RWPE1 (cell line): ENCODE results near the gene METTL21A.

Experiments used
- CTCF ChIA-PET: fragments of 350-600 bp; sonication (Branson Sonifier 250); formaldehyde crosslinking; extraction: SDS; loops from one replicate; lab custom pipeline; 2021; lab: Yijun Ruan, JAX
- POLR2A ChIA-PET: fragments of 400-600 bp; formaldehyde crosslinking; extraction: SDS; loops from one replicate; lab custom pipeline; 2020; ENCODE audit warnings: antibody characterized with exemption; ENCODE audit not compliant: low non-redundant PET; lab: Yijun Ruan, JAX
- DNase-seq: peaks from one replicate; pipeline ENCODE4 v3.0.0; 2012; ENCODE audit warnings: low spot score
- H3K27ac ChIP-seq: fragments of 450-650 bp; 2 replicates; pipeline ENCODE4 v1.5.1; 2017
- CTCF ChIP-seq: fragments of 450-650 bp; conservative IDR thresholded peaks from 2 replicates; pipeline ENCODE4 v1.5.1; 2017; ENCODE audit warnings: low read depth, mild to moderate bottlenecking

Gene METTL21A

DNA sequence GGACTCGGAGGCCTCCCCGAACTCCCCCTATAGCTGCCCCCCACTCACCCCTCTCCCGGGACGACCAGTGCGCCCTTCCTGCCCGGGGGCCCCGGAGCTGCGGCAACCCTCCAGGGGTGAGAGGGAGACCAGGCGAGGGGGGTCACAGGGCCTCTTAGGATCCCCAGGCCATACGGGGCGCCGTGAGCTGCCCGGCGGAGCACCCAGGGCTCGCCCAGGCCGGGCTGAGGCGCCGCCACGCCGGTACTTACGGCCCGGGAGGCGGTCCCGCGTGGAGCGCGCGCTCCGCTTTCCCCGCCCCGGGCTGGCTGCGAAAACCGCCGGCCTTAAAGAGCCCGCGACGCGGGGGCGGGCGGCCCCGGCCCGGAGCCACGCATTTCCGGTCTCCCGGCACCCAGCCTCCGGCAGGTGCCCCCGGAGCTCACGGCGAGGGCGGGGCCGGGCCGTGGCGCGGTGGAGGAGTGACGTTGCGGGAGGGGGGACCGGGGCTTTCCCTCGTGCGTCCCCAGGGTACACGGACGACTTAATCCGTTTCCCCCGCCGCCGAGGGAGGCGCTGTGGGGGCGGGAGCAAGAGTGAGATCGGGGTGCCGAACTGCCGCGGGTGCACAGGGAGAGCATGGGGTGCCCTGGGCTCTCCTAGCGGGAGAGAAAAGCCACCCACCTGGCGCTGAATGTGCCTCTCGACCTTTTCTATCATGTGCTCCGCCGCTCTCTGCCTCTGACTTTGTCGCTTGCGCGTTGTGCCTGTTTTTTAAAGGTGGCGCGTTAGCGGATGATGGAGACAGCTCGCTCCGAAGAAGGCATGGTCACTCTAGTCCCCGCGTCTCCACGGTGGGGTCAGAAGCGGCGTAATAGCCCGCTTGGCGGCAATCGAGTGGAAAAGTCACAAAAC, at the start of gene METTL21A:
Gene METTL21A (minus strand): TSS at position 381 of the 894 bp plus-strand sequence. CDS start 1,019 bp downstream, outside the sequence.
- CTCF ChIA-PET: interaction anchor here (0.5 to 2.8 kb wide), 16 partner anchors 8 to 925 kb away, joined by 3 to 14 read pairs (median 4); partner anchors contain the start of gene CCNYL1
- TF ChIP-seq CTCF: peak; percentile 47

GRCh38 chr2:207674826-207675225, 49.6 kb upstream of the METTL21A start:
- H3K27ac ChIP-seq: no peak overlapping the region
- no peak for DNase-seq
- ChIA-PET CTCF (no interaction called here), POLR2A (no interaction called here)
- no peak for TF ChIP-seq CTCF

More for the DNA sequence above, at the start of gene METTL21A:
- DNase-seq: peak; percentile 93
- H3K27ac ChIP-seq: peak within 1 kb of the TSS; percentile 96
- POLR2A ChIA-PET: interaction anchor here (0.6 to 2.1 kb wide), 6 partner anchors 59 to 102 kb away, joined by 3 to 12 read pairs (median 5); partner anchors contain the start of gene CCNYL1

DNA sequence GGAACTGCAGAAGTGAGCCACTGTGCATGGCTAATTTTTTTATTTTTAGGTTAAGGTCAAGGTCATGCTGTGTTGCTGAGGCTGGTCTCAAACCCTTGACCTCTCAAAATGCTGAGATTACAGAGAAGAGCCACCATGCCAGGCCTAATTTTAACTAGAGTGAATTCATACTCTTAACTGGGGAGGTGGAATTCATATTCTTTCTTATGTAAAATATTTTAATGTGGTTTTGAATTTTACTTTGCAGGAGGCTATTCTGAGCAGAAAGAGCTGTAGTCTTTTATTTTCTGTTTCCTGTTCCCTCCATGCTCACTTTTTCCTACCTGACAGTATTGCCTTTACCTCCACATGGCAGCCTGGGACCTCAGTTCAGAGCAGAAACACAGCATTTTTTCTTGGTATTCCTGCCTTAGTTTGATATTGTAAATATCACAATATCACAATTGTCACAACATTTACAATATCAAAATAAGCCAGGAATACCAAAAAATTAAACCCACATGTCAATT, 49.1 kb upstream of the METTL21A start:
- DNase-seq: no peak
- POLR2A ChIA-PET: no interaction called here
- CTCF ChIA-PET: no interaction called here
- no peak for TF ChIP-seq CTCF
- H3K27ac ChIP-seq: no peak overlapping the region

- CTCF ChIA-PET: no interaction called here
- TF ChIP-seq CTCF: no peak
- no peak overlapping the region for H3K27ac ChIP-seq
- POLR2A ChIA-PET: no interaction called here
- DNase-seq: no peak
These were observed 48.2 kb upstream of the METTL21A start for GRCh38 chr2:207673431-207673830.

- no peak for DNase-seq
- no peak for TF ChIP-seq CTCF
- H3K27ac ChIP-seq: no peak overlapping the region
- ChIA-PET POLR2A (no interaction called here), CTCF (no interaction called here)
These were observed 45.7 kb upstream of the METTL21A start for GRCh38 chr2:207670887-207671286.

GRCh38 chr2:207663870-207664545, 38.8 kb upstream of the METTL21A start:
- H3K27ac ChIP-seq: no peak overlapping the region
- CTCF ChIA-PET: no interaction called here
- no peak for DNase-seq
- POLR2A ChIA-PET: no interaction called here
- TF ChIP-seq CTCF: no peak
